GM18519 (cell line): ENCODE measurements around the gene BORCS5.

Source experiments
- ATAC-seq: cut with Tn5 transposase; IDR thresholded peaks from one replicate; pipeline ENCODE4 v1.9.1; 2021; ENCODE audit warnings: mild to moderate bottlenecking, moderate library complexity; ENCODE audit not compliant: unreplicated experiment, low FRiP score

BORCS5 gene

GRCh38 chr12:12425616-12426015 lies 68.7 kb downstream of the BORCS5 start:
- ATAC-seq, result no peak

- no peak for ATAC-seq
These were observed 70.7 kb downstream of the BORCS5 start for GRCh38 chr12:12427568-12427967.

- no peak for ATAC-seq
These were observed 71.2 kb downstream of the BORCS5 start for GRCh38 chr12:12428047-12428446.

GRCh38 chr12:12428961-12429657 lies 72.2 kb downstream of the BORCS5 start:
- ATAC-seq, result no peak

- no peak for ATAC-seq
These were observed 75.5 kb downstream of the BORCS5 start for GRCh38 chr12:12432364-12432763.

- ATAC-seq, result no peak
These were observed 76.4 kb downstream of the BORCS5 start for GRCh38 chr12:12433203-12433731.

GRCh38 chr12:12436831-12437345 lies 80.0 kb downstream of the BORCS5 start:
- no peak for ATAC-seq

GRCh38 chr12:12439636-12440035 lies 82.8 kb downstream of the BORCS5 start:
- ATAC-seq, result no peak

- ATAC-seq, result no peak
These were observed 84.0 kb downstream of the BORCS5 start for GRCh38 chr12:12440784-12441428.

- no peak for ATAC-seq
These were observed 84.5 kb downstream of the BORCS5 start for GRCh38 chr12:12441429-12441807.

- no peak for ATAC-seq
These were observed 85.1 kb downstream of the BORCS5 start for GRCh38 chr12:12441843-12442461.

- no peak for ATAC-seq
These were observed 85.7 kb downstream of the BORCS5 start for GRCh38 chr12:12442548-12443071.

- no peak for ATAC-seq
These were observed 86.6 kb downstream of the BORCS5 start for GRCh38 chr12:12443431-12443878.

- no peak for ATAC-seq
These were observed 88.4 kb downstream of the BORCS5 start for GRCh38 chr12:12445165-12445881.

- no peak for ATAC-seq
These were observed 89.0 kb downstream of the BORCS5 start for GRCh38 chr12:12445882-12446181.

- ATAC-seq, result no peak
These were observed 89.9 kb downstream of the BORCS5 start for GRCh38 chr12:12446786-12447185.

- no peak for ATAC-seq
These were observed 90.4 kb downstream of the BORCS5 start for GRCh38 chr12:12447236-12447635.

- ATAC-seq, result no peak
These were observed 91.0 kb downstream of the BORCS5 start for GRCh38 chr12:12447837-12448236.

- ATAC-seq, result no peak
These were observed 92.7 kb downstream of the BORCS5 start for GRCh38 chr12:12449533-12450025.

- no peak for ATAC-seq
These were observed 93.2 kb downstream of the BORCS5 start for GRCh38 chr12:12450043-12450471.
